Measurements from ENCODE around the gene PACSIN3.
"Not testable (repeated sequence)": the region's sequence is repeated elsewhere in the genome, so short reads cannot be mapped to it uniquely, and the experiment has no call there.

PACSIN3 gene

DNA sequence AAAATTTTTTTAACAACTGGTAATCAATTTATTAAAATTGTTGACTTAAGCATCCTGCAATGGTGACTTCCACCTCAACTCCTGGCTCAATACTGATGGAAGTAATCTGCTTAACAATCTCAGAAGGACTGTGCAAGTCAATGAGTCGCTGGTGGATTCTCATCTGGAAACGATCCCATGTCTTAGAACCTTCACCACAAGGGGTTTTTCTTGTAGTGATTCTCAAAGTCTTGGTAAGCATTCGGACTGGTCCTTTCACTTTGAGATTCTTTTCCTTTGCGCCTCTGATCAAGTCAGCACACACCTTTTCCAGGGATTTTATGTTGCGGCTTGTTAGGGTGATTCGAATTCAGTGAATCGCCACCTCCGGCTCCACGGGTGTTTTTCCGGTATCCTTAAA lies 4.9 kb upstream of the PACSIN3 start:
- DNase-seq = not testable (repeated sequence)

DNA sequence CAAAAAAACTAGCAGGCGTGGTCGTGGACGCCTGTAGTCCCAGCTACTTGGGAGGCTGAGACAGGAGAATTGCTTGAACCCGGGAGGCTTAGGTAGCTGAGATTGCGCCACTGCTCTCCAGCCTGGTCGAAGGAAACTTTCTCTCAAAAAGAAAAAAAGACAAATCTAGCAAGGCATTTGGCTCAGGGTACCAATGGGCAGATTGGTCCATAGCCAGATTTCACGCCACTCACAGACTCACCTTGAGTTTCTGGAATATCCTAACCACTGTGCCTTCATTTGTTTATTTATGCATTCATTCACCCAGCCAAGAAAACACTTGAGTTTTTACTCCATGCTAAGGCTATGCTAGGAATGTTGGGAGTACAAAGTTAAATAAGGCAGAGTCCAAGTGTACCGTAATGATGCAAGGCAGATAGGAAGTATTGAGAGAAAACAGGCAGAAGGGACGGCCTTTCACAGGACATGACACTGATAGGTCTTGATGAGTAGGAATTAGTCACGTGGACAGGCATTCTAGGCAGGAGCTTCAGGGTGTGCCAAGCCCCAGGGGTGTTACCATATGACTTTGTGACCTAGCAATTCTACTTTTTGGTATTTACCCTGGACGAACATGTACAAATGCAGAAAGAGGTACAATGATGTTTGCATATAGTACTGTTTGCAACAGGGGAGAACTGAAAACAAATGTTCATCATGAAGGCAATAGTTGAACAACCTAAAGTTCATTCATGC lies 3.0 kb upstream of the PACSIN3 start:
- DNase-seq = no peak

DNA sequence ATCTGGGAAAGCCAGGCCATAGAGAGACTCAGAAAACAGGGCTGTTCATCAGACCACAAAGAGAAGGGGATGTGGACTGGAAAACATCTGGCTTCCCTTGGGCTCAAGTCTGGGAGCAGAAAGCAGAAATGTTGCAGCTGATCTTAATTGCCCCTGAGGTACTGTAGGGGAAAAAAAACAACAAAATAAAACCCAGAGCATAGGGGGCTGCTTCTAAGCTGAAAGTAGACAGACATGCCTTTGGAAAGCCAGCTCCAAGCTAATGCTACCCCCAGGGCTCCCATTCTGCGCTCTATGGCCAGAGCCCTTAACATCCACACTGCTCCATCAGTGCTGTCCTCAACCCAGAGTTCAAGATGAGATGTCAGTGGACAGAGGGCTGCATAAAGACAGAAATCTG lies 2.0 kb upstream of the PACSIN3 start:
- no peak for DNase-seq

DNA sequence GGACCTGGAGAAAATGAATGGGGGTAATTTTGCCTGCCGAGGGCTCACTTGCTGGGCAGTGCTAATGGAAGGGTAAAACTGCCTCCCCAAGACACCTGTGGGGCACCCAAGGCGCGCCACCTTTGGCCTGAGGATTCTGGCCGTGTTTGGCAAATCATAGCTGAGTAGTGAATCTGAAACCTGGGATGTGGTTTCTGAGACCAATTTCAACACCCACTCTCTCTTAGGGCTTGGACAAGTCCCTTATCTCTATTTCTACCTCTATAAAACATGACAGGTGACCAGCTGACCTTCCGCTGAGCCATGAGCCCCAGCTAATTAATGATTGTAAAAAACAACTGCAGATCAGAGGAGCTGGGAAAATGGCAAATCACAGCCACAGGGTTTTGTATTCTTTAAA lies 1.5 kb upstream of the PACSIN3 start:
- no peak for DNase-seq

DNA sequence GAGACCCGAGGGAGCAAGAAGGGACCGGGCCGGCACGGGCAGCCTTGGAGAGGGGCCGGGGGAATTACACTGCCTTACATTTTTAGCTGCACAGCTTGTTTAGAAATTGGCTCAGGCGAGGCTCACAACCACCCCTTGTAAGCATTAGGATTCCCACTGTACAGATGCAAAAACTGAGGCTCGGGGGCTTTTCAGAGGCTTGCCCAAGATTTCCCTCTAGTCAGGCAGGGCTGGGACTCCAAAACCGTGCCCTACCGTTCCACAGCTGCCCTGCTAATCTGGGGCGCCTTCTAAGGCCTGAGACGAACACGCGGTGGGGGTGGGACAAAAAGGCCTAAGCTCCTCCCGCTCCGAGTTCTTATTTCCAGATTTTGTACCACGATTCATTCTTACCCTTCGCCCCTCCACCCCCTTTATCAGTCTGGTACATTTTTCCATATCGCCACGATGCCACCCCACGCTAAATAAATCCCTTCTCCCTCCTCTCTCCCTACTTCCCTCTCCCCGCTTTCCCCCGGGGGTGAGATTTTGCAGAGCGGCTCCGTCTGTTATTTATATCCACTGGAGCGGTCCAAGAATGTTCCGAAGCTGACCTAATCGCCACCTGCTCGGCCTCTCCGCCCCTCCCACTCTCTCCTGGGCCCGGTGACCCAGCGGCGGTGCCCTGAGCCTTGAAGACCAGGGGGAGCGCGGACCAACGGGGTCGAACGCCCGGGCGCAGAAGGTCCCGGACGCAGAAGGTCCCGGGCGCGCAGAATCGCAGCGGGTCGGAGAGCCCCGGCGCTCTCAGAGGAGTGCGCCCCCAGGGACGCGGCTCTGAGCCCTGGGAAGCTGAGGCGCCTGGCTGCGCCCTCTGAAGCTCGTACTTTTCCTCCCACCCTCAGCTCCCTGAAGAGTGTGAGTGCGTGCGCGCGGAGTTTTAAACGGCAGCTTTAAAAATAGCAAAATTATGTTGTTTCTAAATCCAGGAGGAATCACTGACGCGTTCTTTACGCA lies 764 bp upstream of the PACSIN3 start:
- no peak for DNase-seq

DNA sequence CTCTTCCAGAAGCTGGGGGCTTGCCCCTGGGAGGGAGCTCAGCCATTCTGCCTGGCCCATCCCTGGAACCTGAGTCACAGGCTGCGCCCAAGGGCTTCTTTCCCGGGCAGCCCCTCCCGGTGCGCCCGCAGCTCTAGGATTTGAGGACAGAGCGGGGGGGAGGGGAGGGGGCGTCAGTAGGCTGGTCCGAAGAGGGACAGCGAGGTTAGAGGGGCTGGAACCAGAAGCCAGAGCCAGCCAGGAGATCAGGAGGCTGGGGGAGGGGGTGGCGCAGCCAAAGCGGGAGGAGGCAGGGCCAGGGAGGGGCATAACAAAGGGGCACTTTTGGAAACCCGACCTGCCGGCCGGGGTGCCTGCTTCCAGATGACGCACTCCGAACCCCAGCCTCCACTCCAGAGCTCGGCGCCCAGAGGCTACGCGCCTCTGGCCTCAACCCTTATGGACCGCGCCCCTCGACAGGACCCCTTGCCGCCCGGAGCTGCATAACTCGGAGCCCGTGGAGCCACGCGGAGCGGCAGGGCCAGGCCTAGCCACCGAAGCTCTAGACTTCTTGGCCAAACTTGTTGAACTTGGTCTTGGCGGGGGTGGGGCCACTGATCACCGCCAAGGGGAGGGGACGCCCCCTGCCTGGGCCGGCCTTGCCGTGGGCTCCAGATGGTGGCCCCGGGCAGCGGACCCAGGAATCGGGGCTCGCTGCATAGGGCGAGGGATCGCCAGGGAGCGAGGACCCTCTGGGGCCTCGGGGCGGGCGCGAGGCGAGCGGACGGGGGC lies 744 bp downstream of the PACSIN3 start:
- DNase-seq = no peak

DNA sequence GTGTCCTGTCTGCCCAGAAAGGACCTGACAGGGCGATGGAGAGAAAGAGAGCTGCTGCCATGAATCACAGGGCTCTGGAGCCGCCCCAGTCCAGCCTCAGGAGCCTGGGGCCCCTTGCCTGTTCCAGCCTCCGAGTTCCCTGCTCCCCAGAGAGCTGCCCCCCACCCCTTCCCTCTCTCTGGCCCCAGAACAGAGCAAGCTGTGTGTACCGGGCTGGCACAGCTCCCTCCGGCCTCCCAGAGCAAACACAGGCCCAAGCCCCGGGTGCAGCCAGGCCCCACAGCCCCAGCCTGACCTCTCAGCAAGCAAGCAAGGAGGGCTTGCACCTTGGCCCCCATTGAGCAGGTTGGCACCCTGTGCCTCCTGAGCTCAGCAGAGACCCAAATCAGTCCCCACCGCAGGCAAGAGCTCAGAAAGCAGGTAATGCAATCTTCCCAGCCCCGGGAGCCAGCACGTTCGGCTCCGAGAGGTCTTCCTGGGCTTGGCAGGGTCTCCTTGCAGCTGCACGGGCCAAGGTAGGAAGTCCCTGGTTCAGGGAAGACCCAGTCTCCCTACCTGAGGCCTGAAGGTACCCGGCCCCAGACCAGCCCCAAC lies 1.4 kb downstream of the PACSIN3 start:
- no peak for DNase-seq

DNA sequence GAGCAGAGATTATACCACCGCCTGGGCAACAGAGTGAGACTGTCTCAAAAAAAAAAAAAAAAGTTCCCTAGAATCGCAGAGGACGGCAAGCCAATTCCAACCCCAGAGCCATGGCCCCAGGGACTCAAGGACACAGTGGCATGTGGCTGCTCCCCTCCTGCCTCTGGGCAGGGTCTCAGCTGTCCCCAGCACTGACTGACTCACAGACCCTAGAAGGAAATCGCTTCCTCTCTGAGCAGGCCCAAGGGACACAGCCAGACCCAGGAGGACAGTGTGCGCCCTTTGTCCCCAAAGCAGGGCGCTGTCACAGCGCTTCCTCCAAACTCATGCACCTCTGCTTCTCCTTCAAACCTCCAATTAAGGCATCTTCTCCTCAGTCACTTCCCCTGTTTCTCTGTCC lies 2.3 kb downstream of the PACSIN3 start:
- no peak for DNase-seq

DNA sequence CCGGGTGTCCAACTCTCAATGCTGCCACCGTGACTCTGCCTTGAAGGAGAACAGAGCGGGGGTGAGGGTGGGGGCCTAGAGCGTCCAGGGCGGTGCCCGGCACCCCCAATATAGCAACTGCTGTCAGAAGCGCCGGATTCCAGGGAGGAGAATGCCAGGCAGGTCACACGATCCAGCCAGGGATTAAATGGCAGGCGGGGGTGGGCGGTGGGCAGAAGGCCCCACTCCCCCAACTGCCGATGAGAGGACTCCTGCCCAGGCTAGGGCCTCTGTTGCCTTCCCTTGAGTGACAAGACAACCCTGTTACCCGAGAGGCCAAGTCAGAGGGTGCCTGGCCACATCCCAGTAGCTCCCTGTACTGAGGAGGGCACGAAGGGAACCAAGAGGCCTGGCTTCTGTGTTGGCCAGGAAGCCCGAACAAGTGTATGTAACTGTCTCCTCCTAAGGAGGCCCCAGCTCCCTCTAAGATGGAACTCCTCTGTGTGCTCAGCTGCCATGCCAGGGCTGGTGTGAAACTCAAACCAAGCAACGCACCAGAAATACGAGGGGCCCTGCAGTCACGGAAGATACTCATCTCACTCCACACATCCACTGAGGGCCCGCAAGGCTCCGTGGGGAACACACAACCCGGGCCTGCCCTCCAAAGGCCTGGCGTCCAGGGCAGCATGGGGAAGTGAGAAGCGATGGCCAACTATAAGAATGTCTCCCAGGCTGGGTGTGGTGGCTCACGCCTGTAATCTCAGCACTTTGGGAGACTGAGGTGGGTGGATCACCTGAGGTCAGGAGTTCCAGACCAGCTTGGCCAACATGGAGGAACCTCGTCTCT lies 3.0 kb downstream of the PACSIN3 start:
- no peak for DNase-seq

DNA sequence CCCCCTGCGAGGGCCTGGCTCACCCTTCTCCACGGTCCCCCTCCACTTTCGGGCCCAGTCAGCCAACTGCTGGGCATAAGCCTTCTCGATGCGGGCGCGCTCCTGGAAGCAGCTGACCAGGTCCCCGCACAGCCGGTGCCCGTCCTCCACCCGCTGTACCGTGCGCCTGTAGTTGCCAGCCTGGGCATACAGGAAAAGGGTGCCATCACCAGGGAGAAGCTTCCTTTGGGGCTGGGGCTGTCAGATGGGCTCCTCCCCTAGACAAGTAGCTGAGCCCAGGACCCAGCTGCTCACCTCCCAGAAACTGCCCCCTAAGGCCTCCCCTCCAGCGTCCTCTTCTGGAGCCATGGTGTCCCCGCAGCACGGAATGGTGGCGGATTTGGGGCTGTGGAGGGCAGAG lies 3.9 kb downstream of the PACSIN3 start:
- DNase-seq = no peak

DNA sequence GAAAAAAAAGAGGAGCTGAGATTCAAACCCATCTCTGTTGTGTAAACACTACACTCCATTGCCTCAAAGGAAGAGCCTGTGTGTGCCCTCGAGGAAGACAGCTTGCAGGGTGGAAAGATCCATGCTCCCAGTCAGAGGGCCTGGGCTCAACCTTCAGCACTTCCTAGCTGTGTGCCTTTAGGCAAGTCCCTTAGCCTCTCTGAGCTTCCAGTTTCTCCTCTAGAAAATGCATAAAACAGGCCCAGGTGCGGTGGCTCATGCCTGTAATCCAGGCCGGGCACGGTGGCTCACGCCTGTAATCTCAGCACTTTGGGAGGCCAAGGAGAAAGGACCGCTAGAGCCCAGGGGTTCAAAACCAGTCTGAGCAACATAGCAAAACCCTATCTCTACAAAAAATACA lies 5.0 kb downstream of the PACSIN3 start:
- DNase-seq = no peak

DNA sequence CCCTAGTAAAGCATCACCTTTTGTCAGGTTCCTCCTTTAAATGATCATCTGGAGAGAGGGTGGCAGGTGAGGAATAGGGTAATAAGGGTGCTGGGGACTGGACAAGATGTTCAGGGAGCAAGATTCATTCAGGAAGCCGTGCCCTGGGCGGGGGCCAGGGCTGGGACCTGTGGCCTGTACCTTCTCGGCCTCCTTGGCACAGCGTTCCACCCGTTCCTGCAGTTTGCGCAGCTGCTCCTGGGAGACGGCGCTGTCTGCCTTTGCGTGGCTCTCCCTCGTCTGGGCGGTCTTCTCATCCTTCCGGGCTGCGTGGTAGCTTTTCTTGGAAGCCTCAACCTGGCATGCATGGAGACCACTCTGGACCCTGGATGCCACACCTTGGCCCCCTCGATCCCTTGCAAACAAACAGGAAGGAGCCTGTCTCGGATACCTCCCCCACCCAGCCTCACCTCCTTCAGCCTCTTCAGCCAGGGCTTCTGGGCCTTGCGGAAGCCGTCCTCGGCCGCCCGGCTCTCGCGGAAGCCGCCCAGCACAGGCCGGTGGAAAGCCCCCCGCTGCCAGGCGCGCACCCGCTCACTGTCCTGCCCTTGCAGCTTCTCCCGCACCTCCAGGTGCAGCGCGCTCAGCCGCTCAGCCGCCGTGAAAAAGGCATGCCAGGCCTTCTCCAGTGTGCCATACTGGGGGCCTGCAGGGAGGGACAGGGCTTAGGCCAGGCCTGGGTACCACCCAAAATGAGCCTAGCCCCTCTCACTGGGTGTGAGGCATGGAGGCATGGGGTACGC lies 6.0 kb downstream of the PACSIN3 start:
- no peak for DNase-seq

DNA sequence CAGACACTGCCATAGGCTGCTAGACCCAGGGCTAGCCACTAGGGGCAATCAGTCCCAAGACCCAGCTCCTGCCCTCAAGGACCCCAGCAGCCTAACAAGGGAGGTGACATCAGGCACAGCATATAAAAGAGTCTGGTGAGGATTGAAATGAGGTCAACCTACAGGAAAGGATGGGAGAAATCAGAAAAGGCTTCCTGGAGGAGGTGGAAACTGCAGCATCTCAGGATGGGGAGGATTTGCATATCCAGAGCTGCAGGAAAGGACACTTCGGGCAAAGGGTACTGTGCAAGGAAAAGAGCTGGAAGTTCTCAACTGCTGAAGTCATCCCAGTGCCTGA lies 6.6 kb downstream of the PACSIN3 start:
- no peak for DNase-seq

DNA sequence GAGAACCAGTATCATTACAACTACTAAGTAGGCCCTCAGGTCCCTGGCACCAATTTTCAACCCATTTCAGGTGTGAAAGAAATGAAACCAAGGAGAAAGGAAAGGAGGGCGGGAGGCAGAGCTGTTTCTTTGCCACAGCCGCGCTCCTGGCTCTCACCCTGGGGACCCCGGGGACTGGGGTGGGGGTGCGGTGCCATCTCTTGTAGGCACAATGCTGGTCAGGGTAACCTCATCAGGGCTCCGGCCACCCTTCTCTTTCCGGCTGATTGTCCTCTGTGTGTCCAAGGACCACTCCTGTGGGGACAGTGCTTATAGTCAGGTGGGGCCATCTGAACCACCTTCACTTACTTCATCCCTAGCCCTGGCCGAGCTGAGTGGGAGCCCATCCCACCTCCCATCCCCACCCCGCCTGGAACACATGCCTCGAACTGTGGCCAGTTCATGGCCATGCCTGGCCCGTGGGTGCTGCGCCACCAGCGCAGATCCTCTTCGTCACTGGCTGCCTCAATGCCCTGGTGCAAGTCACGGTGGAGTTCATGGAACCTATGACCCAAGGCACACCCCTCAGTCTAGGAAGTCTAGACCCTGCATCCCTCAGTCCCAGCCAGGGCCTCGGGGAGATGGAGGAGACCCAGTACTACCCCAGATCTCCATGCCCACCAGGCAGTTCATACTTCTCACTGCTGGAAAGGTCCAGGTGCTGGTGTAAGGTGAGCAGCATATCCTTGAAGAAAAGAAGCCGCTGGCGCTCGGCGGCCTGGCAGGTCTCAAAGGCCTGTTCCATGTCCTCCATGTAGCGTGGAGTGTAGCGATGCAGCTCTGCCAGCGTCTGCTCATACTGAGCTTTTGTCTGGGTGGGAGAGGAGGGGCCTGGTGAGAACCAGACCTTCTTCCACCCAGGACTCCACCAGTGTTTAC lies 7.2 kb downstream of the PACSIN3 start:
- DNase-seq = no peak

DNA sequence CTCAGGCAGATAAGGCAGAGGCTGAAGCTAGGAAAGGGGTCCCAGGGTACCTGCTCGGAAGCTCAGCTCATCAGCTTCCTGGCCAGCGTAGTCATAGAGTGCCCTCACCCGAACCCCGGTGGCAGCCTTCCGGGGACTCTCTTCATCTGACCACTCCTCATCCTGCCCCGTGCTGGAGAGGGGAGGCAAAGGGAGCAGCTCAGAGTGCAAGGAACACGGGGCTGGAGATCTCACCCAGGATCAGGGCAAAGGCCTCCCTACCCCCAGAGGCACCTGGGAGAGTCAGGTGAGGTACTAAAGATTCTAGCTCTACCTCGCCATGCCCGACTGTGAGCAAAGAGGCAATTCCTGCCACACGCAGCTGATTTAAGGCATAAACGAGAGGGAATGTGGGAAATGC lies 7.9 kb downstream of the PACSIN3 start:
- DNase-seq = no peak

DNA sequence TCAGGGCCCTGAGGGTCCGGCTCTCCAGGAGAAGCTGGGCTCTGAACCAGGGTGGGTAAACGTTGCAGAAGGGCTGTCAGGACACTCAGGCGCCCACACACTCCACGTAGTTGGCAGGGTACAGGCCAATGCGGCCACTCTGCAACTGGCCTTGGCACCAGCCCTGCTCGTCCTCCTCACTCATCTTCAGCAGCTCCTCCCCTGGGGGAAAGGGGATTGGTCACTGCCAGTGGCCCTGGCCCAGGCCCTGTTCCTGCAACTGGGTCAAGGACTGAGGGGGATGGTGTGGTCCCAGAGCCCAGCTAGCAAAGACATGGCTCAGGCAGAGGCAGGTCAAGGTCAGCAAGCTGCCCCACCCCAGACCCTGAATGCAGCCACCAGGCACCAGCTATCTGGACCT lies 8.4 kb downstream of the PACSIN3 start:
- DNase-seq = no peak

DNA sequence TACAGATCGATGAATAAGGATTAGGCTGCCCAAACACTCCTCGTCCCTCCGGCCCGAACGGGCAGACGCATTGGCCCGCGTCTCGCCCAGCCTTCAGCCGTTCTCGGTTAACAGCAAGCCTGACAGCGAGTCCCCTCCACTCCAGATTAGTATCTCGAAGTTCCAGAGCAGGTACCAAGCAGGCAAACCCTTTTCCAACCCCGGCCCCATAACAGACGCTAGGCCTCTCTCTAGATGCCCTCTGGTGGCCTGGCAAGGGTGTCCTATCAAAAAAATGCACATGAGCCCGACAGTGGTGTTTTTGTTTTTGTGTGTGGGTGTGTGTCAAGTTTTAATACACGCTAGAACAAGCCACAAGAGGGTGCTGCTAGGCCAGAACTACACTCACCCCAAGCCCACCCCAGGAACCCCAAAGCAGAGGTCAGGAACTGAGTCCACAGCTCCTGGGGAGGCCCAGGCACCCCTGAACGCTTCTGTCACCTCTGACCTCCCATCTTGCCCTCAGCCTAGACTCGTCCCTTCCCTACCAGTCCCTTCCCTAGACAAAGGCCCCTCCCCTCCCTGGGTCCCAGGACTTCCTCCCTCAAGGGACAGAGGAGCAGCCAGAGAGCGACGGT lies 8.9 kb downstream of the PACSIN3 start:
- DNase-seq = no peak

DNA sequence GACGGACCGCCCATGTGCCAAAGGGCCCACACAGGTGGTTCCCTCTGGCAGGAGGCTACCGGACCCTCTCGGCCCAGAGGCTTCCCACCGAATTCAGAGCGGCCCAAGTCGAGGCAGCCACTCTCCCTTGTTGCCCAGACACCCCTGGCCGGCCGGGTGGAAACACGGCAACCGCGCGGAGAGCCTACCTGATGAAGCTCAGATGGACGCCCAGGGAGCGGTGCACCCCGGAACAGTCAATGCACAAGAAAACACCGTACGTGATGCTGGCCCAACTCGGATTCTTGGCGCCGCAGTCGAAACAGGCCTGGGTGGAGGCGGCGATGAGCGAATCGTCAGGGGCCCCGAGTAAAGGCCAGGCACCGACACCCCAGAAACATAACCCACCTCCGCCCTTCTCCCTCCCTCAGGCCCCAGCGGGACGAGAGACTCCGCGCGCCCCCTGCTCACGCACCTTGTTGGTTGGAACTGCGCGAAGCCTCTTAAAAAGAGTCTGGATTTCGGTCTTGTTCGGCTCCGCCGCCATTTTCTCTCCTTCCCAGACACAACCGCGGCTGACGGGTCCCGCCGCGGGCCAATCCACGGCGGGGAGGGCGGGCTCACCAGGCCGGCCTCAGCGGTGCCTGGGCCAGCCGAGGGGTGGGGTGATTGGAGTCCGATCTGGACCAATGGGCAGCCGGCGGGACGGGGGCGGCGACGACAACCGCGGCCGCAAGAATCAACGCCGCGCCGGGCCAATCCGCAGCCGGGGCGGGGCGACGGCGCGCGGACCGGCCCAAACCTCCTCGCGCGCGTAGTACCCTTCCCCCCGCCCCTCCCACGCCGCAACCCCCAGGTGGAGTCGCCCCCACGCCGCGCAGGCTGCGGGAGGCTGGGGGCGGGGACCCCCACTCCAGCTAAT lies 9.7 kb downstream of the PACSIN3 start, which contains the start of gene ARFGAP2:
Gene ARFGAP2, minus strand, starts transcription at position 552 of the 901 bp plus-strand sequence. Its CDS starts 26 bp downstream, at position 526.
- DNase-seq = peak; percentile 93
